GM19193 (cell line): ENCODE measurements around the gene SETD2.
A peak's percentile ranks its signal among the peaks of the same experiment; 100 is the strongest.

Experiments
- POLR2A ChIP-seq: IDR thresholded peaks from 4 replicates; pipeline ENCODE4 v1.6.1; 2011; ENCODE audit not compliant: insufficient read depth, insufficient read length; ENCODE audit errors: extremely low read depth

Gene SETD2

GRCh38 chr3:46978985-46979944 lies 184.6 kb downstream of the SETD2 start, which contains the start of gene NBEAL2:
Gene NBEAL2, plus strand, starts transcription at chr3:46979666. Its CDS starts 196 bp downstream, at chr3:46979862.
- TF ChIP-seq POLR2A, result peak; percentile 69

- no peak for TF ChIP-seq POLR2A
Measured at GRCh38 chr3:46978381-46978780, 185.5 kb downstream of the SETD2 start.

GRCh38 chr3:46977811-46978195 lies 186.1 kb downstream of the SETD2 start:
- TF ChIP-seq POLR2A, result no peak

- peak; percentile 93 for TF ChIP-seq POLR2A
Measured at GRCh38 chr3:46976326-46977190, 187.4 kb downstream of the SETD2 start, which contains the start of gene CCDC12. Gene CCDC12, minus strand, starts transcription at chr3:46976745. Its CDS starts 13 bp downstream, at chr3:46976732.

GRCh38 chr3:46974421-46975171 lies 189.3 kb downstream of the SETD2 start:
- no peak for TF ChIP-seq POLR2A

- no peak for TF ChIP-seq POLR2A
Measured at GRCh38 chr3:46972396-46972795, 191.5 kb downstream of the SETD2 start.

- TF ChIP-seq POLR2A, result no peak
Measured at GRCh38 chr3:46971742-46972141, 192.2 kb downstream of the SETD2 start.

- TF ChIP-seq POLR2A, result no peak
Measured at GRCh38 chr3:46971151-46971550, 192.8 kb downstream of the SETD2 start.

- TF ChIP-seq POLR2A, result no peak
Measured at GRCh38 chr3:46970391-46971091, 193.4 kb downstream of the SETD2 start.

- TF ChIP-seq POLR2A, result no peak
Measured at GRCh38 chr3:46968783-46969428, 195.0 kb downstream of the SETD2 start.

- no peak for TF ChIP-seq POLR2A
Measured at GRCh38 chr3:46966811-46967210, 197.1 kb downstream of the SETD2 start.
